SH-SY5Y (cell line): ENCODE results near the gene NRDE2.

Source experiments
- GATA2 ChIP-seq: IDR thresholded peaks from 2 replicates; pipeline ENCODE4 v1.6.1; 2011; ENCODE audit warnings: mild to moderate bottlenecking, low read depth, low read length
- GATA3 ChIP-seq: IDR thresholded peaks from 2 replicates; pipeline ENCODE4 v1.6.1; 2011; ENCODE audit warnings: low read depth, mild to moderate bottlenecking, low read length, moderate library complexity

GRCh38 chr14:90302529-90303303 is 29.0 kb downstream of the NRDE2 start:
- no peak for TF ChIP-seq GATA2
- TF ChIP-seq GATA3: no peak
